Muscle layer of colon (tissue), 2 donors: ENCODE measurements around the gene MAVS.
"Not testable (repeated sequence)": the region's sequence is repeated elsewhere in the genome, so short reads cannot be mapped to it uniquely, and the experiment has no call there.

Experiments
- H3K27ac ChIP-seq: one replicate; pipeline ENCODE4 v1.7.0; 2013; ENCODE audit warnings: low read depth, mild to moderate bottlenecking, low read length, moderate library complexity
- H3K27me3 ChIP-seq, 2 donors: one replicate each; pipeline ENCODE4 v1.7.0; 2013; ENCODE audit warnings: low read length in 2 of 2, mild to moderate bottlenecking in 2 of 2; ENCODE audit not compliant: insufficient read depth in 2 of 2, control insufficient read depth in 1 of 2
- H3K36me3 ChIP-seq: one replicate; pipeline ENCODE4 v1.7.0; 2013; ENCODE audit warnings: mild to moderate bottlenecking, low read length; ENCODE audit not compliant: insufficient read depth
- H3K4me1 ChIP-seq: one replicate; pipeline ENCODE4 v1.7.0; 2013; ENCODE audit warnings: mild to moderate bottlenecking, low read length; ENCODE audit not compliant: insufficient read depth
- H3K4me3 ChIP-seq, 2 donors: one replicate each; pipeline ENCODE4 v1.7.0; 2013; ENCODE audit warnings: low read length in 2 of 2, low read depth in 1 of 2, mild to moderate bottlenecking in 1 of 2, moderate library complexity in 1 of 2
- H3K9ac ChIP-seq: one replicate; pipeline ENCODE4 v1.7.0; 2013; ENCODE audit warnings: low read length
- H3K9me3 ChIP-seq: one replicate; pipeline ENCODE4 v1.7.0; 2013; ENCODE audit warnings: mild to moderate bottlenecking, low read length
- donor health status: abdominal sarcoma.
- donor health status: Adenocarcinoma of cecum.

Gene MAVS

GRCh38 chr20:3874194-3874844 is 27.7 kb downstream of the MAVS start:
- Histone ChIP-seq H3K27me3 (no peaks in the 10 kb centered on the region), H3K27ac (no peak overlapping the region), H3K9ac (no peak overlapping the region), H3K9me3 (no peaks in the 10 kb centered on the region), H3K4me1 (peaks cover 5% of the 10 kb centered on the region), H3K4me3 (no peak overlapping the region), H3K36me3 (peaks cover 17% of the 10 kb centered on the region)

- Histone ChIP-seq H3K36me3 (peaks cover 17% of the 10 kb centered on the region), H3K4me1 (peaks cover 5% of the 10 kb centered on the region)
Observed at GRCh38 chr20:3875378-3875974, 28.8 kb downstream of the MAVS start.

GRCh38 chr20:3876000-3876399 is 29.4 kb downstream of the MAVS start:
- Histone ChIP-seq H3K4me1 (peaks cover 5% of the 10 kb centered on the region), H3K27ac (no peak overlapping the region), H3K36me3 (peaks cover 17% of the 10 kb centered on the region), H3K9me3 (no peaks in the 10 kb centered on the region), H3K27me3 (no peaks in the 10 kb centered on the region), H3K4me3 (no peak overlapping the region), H3K9ac (no peak overlapping the region)

More at GRCh38 chr20:3875378-3875974, 28.8 kb downstream of the MAVS start:
- Histone ChIP-seq H3K27ac (no peak overlapping the region), H3K9me3 (no peaks in the 10 kb centered on the region), H3K4me3 (no peak overlapping the region), H3K9ac (no peak overlapping the region), H3K27me3 (no peaks in the 10 kb centered on the region)

GRCh38 chr20:3876676-3877075 is 30.0 kb downstream of the MAVS start:
- H3K27ac ChIP-seq: no peak overlapping the region
- H3K4me1 ChIP-seq: peaks cover 3% of the 10 kb centered on the region
- H3K36me3 ChIP-seq: peaks cover 13% of the 10 kb centered on the region
- H3K27me3 ChIP-seq: no peaks in the 10 kb centered on the region
- no peak overlapping the region for H3K4me3 ChIP-seq
- no peak overlapping the region for H3K9ac ChIP-seq
- H3K9me3 ChIP-seq: no peaks in the 10 kb centered on the region

- not testable (repeated sequence) for H3K27ac ChIP-seq, H3K4me1 ChIP-seq, H3K9ac ChIP-seq, H3K4me3 ChIP-seq, H3K36me3 ChIP-seq, H3K27me3 ChIP-seq, H3K9me3 ChIP-seq
Observed at GRCh38 chr20:3878921-3879274, 32.3 kb downstream of the MAVS start.

GRCh38 chr20:3885715-3886114 is 39.1 kb downstream of the MAVS start:
- Histone ChIP-seq H3K36me3 (no peaks in the 10 kb centered on the region), H3K9ac (no peak overlapping the region), H3K27ac (no peak overlapping the region), H3K4me3 (no peak overlapping the region), H3K27me3 (no peaks in the 10 kb centered on the region), H3K4me1 (peaks cover 8% of the 10 kb centered on the region), H3K9me3 (no peaks in the 10 kb centered on the region)

- Histone ChIP-seq H3K9me3 (no peaks in the 10 kb centered on the region), H3K9ac (peak overlapping the region; percentile 74), H3K27ac (peak overlapping the region; percentile 90), H3K4me1 (peaks cover 28% of the 10 kb centered on the region), H3K36me3 (no peaks in the 10 kb centered on the region), H3K4me3 (peak overlapping the region; percentile 75 to 98), H3K27me3 (no peaks in the 10 kb centered on the region)
Observed at GRCh38 chr20:3887876-3888620, 41.4 kb downstream of the MAVS start.

- Histone ChIP-seq H3K27me3 (no peaks in the 10 kb centered on the region), H3K36me3 (no peaks in the 10 kb centered on the region), H3K9ac (peak within 1 kb of the TSS; percentile 95), H3K9me3 (no peaks in the 10 kb centered on the region), H3K4me1 (peaks cover 36% of the 10 kb centered on the region), H3K4me3 (peak within 1 kb of the TSS; percentile 75 to 98), H3K27ac (peak within 1 kb of the TSS; percentile 90)
Observed at GRCh38 chr20:3888622-3889488, 42.2 kb downstream of the MAVS start, which contains the start of gene PANK2. PANK2 (plus strand) TSS chr20:3889387.

- Histone ChIP-seq H3K9ac (peak overlapping the region; percentile 95), H3K27ac (peak overlapping the region; percentile 90), H3K36me3 (no peaks in the 10 kb centered on the region), H3K4me3 (peak overlapping the region; percentile 73 to 98), H3K4me1 (peaks cover 37% of the 10 kb centered on the region), H3K9me3 (no peaks in the 10 kb centered on the region), H3K27me3 (no peaks in the 10 kb centered on the region)
Observed at GRCh38 chr20:3889489-3890397, 43.1 kb downstream of the MAVS start.

GRCh38 chr20:3890398-3890751 is 43.7 kb downstream of the MAVS start:
- Histone ChIP-seq H3K4me3 (peak overlapping the region; percentile 73 to 98), H3K27me3 (no peaks in the 10 kb centered on the region), H3K36me3 (no peaks in the 10 kb centered on the region), H3K4me1 (peaks cover 37% of the 10 kb centered on the region), H3K9ac (peak overlapping the region; percentile 95), H3K9me3 (no peaks in the 10 kb centered on the region), H3K27ac (peak overlapping the region; percentile 90)
